ENCODE data around the gene CD180. TPM values are rescaled to one million over a fixed set of nuclear protein-coding genes. Genes with fewer than 3 reads are reported as not detected.

The CD180 gene
- total RNA-seq, 4 donors from 2014 or later, result 0.37 to 0.83 (median 0.59) TPM; not detected in 1

DNA sequence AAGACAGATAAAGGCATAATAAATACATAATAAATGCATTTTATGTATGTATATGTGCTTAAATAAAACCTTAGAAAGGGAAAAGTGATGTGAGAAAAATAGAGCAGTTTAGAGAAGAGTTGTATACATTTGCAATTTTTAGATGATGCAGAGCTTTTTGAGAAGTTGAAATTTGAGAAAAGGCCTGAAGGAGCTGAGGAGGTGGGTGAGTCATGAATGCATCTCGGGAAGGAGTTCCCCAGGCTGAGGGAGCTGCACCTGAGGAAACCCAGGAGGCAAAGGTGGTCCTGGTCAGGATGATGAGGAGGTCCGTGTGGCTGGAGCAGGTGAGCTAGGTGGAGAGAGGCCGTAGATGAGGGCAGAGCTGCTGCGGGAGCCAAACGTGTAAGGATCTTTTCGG, 17.4 kb upstream of the CD180 start:
- no peak for TF ChIP-seq POLR2A (IDR thresholded peaks at IDR 0.05)
- TF ChIP-seq, protein P1, sequence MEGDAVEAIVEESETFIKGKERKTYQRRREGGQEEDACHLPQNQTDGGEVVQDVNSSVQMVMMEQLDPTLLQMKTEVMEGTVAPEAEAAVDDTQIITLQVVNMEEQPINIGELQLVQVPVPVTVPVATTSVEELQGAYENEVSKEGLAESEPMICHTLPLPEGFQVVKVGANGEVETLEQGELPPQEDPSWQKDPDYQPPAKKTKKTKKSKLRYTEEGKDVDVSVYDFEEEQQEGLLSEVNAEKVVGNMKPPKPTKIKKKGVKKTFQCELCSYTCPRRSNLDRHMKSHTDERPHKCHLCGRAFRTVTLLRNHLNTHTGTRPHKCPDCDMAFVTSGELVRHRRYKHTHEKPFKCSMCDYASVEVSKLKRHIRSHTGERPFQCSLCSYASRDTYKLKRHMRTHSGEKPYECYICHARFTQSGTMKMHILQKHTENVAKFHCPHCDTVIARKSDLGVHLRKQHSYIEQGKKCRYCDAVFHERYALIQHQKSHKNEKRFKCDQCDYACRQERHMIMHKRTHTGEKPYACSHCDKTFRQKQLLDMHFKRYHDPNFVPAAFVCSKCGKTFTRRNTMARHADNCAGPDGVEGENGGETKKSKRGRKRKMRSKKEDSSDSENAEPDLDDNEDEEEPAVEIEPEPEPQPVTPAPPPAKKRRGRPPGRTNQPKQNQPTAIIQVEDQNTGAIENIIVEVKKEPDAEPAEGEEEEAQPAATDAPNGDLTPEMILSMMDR (IDR thresholded peaks at IDR 0.05), result no peak
- Histone ChIP-seq H3K4me1 (no peaks in the 10 kb centered on the region), H3K36me3 (no peaks in the 10 kb centered on the region), H3K4me3 (no peak overlapping the region), H3K27ac (no peak overlapping the region), H3K9me3 (no peaks in the 10 kb centered on the region), H3K27me3 (no peaks in the 10 kb centered on the region)
- intact Hi-C loops (cut with DNase I; ENCODE audit: low total_unique reads), result no loop called here
- no peak for DNase-seq

DNA sequence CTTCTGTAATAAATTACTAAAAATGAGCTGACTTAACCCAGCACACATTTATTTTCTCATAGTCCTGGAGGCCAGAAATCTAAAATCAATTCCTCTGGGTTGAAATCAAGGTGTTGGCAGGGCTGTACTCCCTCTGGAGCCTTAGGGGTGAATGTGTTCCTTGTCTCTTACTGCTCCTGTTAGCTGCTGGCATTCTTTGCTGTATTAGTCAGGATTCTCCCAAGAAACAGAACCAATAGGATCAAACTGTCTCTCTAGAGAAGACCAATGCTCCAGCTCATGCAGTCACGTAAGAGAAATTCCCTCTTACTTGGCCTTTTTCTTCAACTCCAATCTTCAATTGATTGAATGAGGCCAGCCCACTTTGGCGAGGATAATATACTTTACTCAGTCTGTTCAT, 15.3 kb upstream of the CD180 start:
- DNase-seq, result no peak
- H3K4me1 ChIP-seq, result peaks cover 0 to 2% of the 10 kb centered on the region in 2 donors
- no peaks in the 10 kb centered on the region for H3K27me3 ChIP-seq
- intact Hi-C loops (cut with DNase I; ENCODE audit: low total_unique reads), result no loop called here
- H3K36me3 ChIP-seq, result no peaks in the 10 kb centered on the region
- no peak overlapping the region for H3K27ac ChIP-seq
- TF ChIP-seq, protein P1 (IDR thresholded peaks at IDR 0.05), result no peak
- TF ChIP-seq POLR2A (IDR thresholded peaks at IDR 0.05), result no peak
- no peak overlapping the region for H3K4me3 ChIP-seq
- no peaks in the 10 kb centered on the region for H3K9me3 ChIP-seq

DNA sequence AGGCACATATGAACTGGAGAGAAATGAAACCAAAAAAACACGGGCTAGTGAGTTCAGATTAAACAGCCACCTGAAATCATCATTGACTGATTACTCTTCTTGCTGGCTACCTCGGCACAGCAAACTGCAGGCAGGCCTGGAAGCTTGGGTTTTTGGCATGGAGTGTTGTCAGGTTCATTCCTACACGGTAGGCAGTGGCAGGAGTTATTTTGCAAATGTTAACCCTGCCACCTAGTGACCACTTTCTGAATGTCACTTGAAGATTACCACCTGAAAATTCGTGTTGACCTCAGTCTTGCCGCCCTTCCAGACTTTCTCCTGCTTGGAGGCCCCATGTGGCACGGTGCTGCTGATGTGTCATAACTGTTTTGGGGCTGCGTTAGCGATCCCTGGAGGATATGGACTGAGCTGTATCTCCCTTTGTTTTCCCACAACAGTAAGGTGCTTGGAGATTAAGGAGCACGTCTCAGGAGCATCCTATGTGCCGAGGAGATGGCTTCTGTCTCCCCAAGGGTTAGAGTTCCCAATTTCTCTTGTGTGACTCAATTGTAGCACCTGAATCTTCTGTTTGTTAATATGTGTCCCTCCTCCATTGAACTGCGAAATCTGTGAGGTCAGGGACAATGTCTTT, 12.7 kb upstream of the CD180 start:
- Histone ChIP-seq H3K4me1 (peaks cover 0 to 5% of the 10 kb centered on the region in 2 donors), H3K36me3 (no peaks in the 10 kb centered on the region), H3K9me3 (no peaks in the 10 kb centered on the region), H3K27ac (peak overlapping the region; percentile 56 to 59), H3K4me3 (no peak overlapping the region), H3K27me3 (no peaks in the 10 kb centered on the region)
- DNase-seq, result peak; percentile 53 to 82
- intact Hi-C loops (cut with DNase I; ENCODE audit: low total_unique reads), result loop anchor here (5.0 kb wide), 1 partner anchor 47 kb away; no protein-coding TSS in a partner anchor
- no peak for TF ChIP-seq POLR2A (IDR thresholded peaks at IDR 0.05)
- TF ChIP-seq, protein P1 (IDR thresholded peaks at IDR 0.05), result peak; percentile 77 to 91 (median 85)

DNA sequence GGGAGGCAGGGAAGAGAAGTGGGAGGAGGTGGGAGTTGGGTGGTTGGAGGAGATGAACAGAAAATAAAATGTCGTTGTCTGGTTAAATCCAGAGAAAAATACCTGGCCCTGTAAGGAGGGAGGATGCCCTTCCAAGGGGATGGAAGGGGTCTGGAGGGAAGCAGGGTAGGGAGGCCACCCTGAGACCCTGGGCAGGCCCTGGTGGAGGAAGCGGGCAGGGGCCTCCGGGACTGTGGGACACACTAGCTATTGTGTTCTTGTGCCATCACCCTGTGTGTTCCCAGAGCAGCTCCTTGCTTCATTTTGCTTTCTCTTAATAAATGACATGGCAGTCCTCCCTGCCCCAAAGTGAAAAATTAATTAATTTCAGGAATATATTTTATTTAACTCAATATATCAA, 11.8 kb upstream of the CD180 start:
- DNase-seq, result no peak
- peak overlapping the region; percentile 56 to 59 for H3K27ac ChIP-seq
- no peaks in the 10 kb centered on the region for H3K9me3 ChIP-seq
- no peaks in the 10 kb centered on the region for H3K36me3 ChIP-seq
- intact Hi-C loops (cut with DNase I; ENCODE audit: low total_unique reads), result loop anchor here (5.0 kb wide), 1 partner anchor 46 kb away; no protein-coding TSS in a partner anchor
- no peaks in the 10 kb centered on the region for H3K27me3 ChIP-seq
- no peak overlapping the region for H3K4me3 ChIP-seq
- peaks cover 0 to 5% of the 10 kb centered on the region in 2 donors for H3K4me1 ChIP-seq
- no peak for TF ChIP-seq POLR2A (IDR thresholded peaks at IDR 0.05)
- TF ChIP-seq, protein P1 (IDR thresholded peaks at IDR 0.05), result no peak

DNA sequence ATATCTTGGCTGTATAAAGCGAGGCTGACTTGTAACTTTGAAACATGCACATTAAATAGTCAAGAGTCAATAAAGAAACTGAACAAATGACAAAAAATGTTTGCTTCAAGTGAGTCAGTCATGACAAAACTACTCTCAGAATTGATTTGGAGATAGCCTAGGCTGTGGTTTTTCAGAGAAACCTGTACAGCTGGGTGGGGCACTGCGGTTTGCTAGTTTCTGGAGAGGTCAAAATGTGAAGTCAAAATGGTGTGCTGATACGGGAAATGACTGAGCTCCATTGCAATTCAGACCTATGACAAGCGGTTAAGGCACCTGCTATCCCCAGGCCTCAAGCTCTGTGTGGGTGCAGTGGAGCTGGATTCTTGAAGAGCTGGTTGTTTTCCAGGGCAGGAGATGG, 10.3 kb upstream of the CD180 start:
- no peak overlapping the region for H3K4me3 ChIP-seq
- no peak for TF ChIP-seq POLR2A (IDR thresholded peaks at IDR 0.05)
- TF ChIP-seq, protein P1 (IDR thresholded peaks at IDR 0.05), result no peak
- no peaks in the 10 kb centered on the region for H3K9me3 ChIP-seq
- no peaks in the 10 kb centered on the region for H3K36me3 ChIP-seq
- H3K27me3 ChIP-seq, result no peaks in the 10 kb centered on the region
- intact Hi-C loops (cut with DNase I; ENCODE audit: low total_unique reads), result loop anchor here (5.0 kb wide), 1 partner anchor 45 kb away; no protein-coding TSS in a partner anchor
- H3K4me1 ChIP-seq, result peaks cover 0 to 5% of the 10 kb centered on the region in 2 donors
- DNase-seq, result no peak
- peak overlapping the region; percentile 3 to 59 for H3K27ac ChIP-seq
